Stomach (tissue), 9 donors: ENCODE results near the gene RHOD. TPM values are rescaled to one million over a fixed set of nuclear protein-coding genes. Genes with fewer than 3 reads are reported as not detected.

Source experiments
- DNase-seq, 2 donors: peaks; one replicate each; pipeline versions ENCODE4 v3.0.0 to v3.0.0-alpha.2; 2013 to 2019
- H3K27ac ChIP-seq, 5 donors: fragments of 200-600 bp in 4 of 5; sonication (generic) in 4 of 5; one replicate each; pipeline ENCODE4 v1.5.1; 2013 to 2019; ENCODE audit warnings: mild to moderate bottlenecking in 1 of 5, moderate library complexity in 1 of 5
- H3K27me3 ChIP-seq, 3 donors: fragments of 200-600 bp; sonication (generic); one replicate each; pipeline ENCODE4 v1.5.1; 2017 to 2019; ENCODE audit warnings: mixed run types in 1 of 3
- H3K36me3 ChIP-seq, 4 donors: fragments of 200-600 bp; sonication (generic); 1 replicate in 3 of 4; 2 replicates in 1 of 4; pipeline ENCODE4 v1.5.1; 2016 to 2019
- H3K4me1 ChIP-seq, 4 donors: fragments of 200-600 bp; sonication (generic); one replicate each; pipeline ENCODE4 v1.5.1; 2016 to 2019
- H3K4me3 ChIP-seq, 4 donors: fragments of 200-600 bp; sonication (generic) in 3 of 4; one replicate each; pipeline ENCODE4 v1.5.1; 2016 to 2019; ENCODE audit warnings: mild to moderate bottlenecking in 1 of 4
- H3K9me3 ChIP-seq, 4 donors: fragments of 200-600 bp; sonication (generic); one replicate each; pipeline ENCODE4 v1.5.1; 2016 to 2019
- CTCF ChIP-seq, 7 experiments: fragments of 450-650 bp in 4 of 7; fragments of 200-600 bp in 3 of 7; sonication (generic) in 3 of 7; IDR thresholded peaks; one replicate each; pipeline ENCODE4 v1.5.1; 2016 to 2019; ENCODE audit warnings: antibody characterized with exemption in 7 of 7, control low read depth in 2 of 7, mild to moderate bottlenecking in 1 of 7
- EP300 ChIP-seq: sonication (generic); formaldehyde crosslinking; IDR thresholded peaks from one replicate; pipeline ENCODE4 v1.6.1; 2017; ENCODE audit warnings: antibody characterized with exemption
- POLR2A ChIP-seq, 4 donors: fragments of 450-650 bp; IDR thresholded peaks; one replicate each; pipeline ENCODE4 v1.6.1; 2016; ENCODE audit warnings: antibody characterized with exemption in 4 of 4, control low read depth in 2 of 4, mild to moderate bottlenecking in 1 of 4, moderate library complexity in 1 of 4
- POLR2AphosphoS5 ChIP-seq, 3 donors: sonication (generic); formaldehyde crosslinking; IDR thresholded peaks; one replicate each; pipeline ENCODE4 v1.6.1; 2016; ENCODE audit warnings: antibody characterized with exemption in 3 of 3
- WGBS, 5 donors: extraction: QIAGEN DNeasy Blood & Tissue Kit in 3 of 5; methylation state at CpG; one replicate each; pipeline versions ENCODE4 v1.1.5 to v1.1.7; 2013 to 2018; 5-methylcytosine and 5-hydroxymethylcytosine counted together
- intact Hi-C: fragments of 100-400 bp; cut with DNase I; formaldehyde crosslinking; loops from one replicate; pipeline ENCODE4 v1.15.1; 2023; ENCODE audit warnings: low total_unique reads
- polyA plus RNA-seq, 3 donors: library from polyadenylated mRNA; stranded (reverse); fragments of 200-250 nt; gene quantifications; one replicate each; pipeline ENCODE4 v1.2.3, GENCODE V29; 2013
- total RNA-seq, 5 donors: library from RNA; depleted of rRNA; stranded (reverse); fragments of >200 nt; gene quantifications; one replicate each; pipeline versions ENCODE4 v1.1.0 to v1.2.3, GENCODE V29; 2014 to 2016
- donor health status: healthy with polysubstance abuse.
- donor health status: Bipolar disorder and iron deficiency.
- donor health status: healthy.

The RHOD gene
- total and polyA plus RNA-seq, 8 donors, result 1.2 to 46.8 (median 36.4) TPM

- TF ChIP-seq POLR2AphosphoS5 (IDR thresholded peaks at IDR 0.05) (no peak), POLR2A (IDR thresholded peaks at IDR 0.05) (no peak), CTCF (IDR thresholded peaks at IDR 0.05) (no peak), EP300 (no peak)
- Histone ChIP-seq H3K27ac (no peak overlapping the region), H3K36me3 (no peaks in the 10 kb centered on the region), H3K27me3 (no peaks in the 10 kb centered on the region), H3K9me3 (no peaks in the 10 kb centered on the region), H3K4me1 (peaks cover 0 to 6% (median 0%) of the 10 kb centered on the region in 4 donors), H3K4me3 (no peak overlapping the region)
- intact Hi-C loops, result no loop called here
- no peak for DNase-seq
- 89 to 92% (median 91%) methylated on average over 7 to 8 of the region's 8 CpGs for WGBS, 5 donors
Observed at GRCh38 chr11:67015048-67015447, 41.6 kb upstream of the RHOD start.

GRCh38 chr11:67016550-67016949, 40.1 kb upstream of the RHOD start:
- Histone ChIP-seq H3K9me3 (no peaks in the 10 kb centered on the region), H3K4me1 (no peaks in the 10 kb centered on the region), H3K27ac (no peak overlapping the region), H3K27me3 (no peaks in the 10 kb centered on the region), H3K36me3 (no peaks in the 10 kb centered on the region), H3K4me3 (no peak overlapping the region)
- no peak for DNase-seq
- TF ChIP-seq POLR2A (IDR thresholded peaks at IDR 0.05), result no peak
- no peak for TF ChIP-seq CTCF (IDR thresholded peaks at IDR 0.05)
- TF ChIP-seq EP300, result no peak
- intact Hi-C loops, result no loop called here
- WGBS, 5 donors, result 83 to 90% (median 86%) methylated on average over 3 to 5 of the region's 5 CpGs

GRCh38 chr11:67020949-67021348, 35.7 kb upstream of the RHOD start:
- no peak overlapping the region for H3K4me3 ChIP-seq
- TF ChIP-seq POLR2AphosphoS5 (IDR thresholded peaks at IDR 0.05) (no peak), CTCF (IDR thresholded peaks at IDR 0.05) (no peak), EP300 (no peak), POLR2A (IDR thresholded peaks at IDR 0.05) (no peak)
- 74 to 92% (median 88%) methylated on average over 6 of the region's 6 CpGs for WGBS, 5 donors
- H3K27me3 ChIP-seq, result peaks cover 0 to 39% (median 25%) of the 10 kb centered on the region in 3 donors
- no peaks in the 10 kb centered on the region for H3K9me3 ChIP-seq
- no peaks in the 10 kb centered on the region for H3K36me3 ChIP-seq
- no peak overlapping the region for H3K27ac ChIP-seq
- intact Hi-C loops, result no loop called here
- no peak for DNase-seq
- H3K4me1 ChIP-seq, result peaks cover 17 to 32% (median 21%) of the 10 kb centered on the region in 4 donors

GRCh38 chr11:67022341-67022933, 34.2 kb upstream of the RHOD start:
- intact Hi-C loops, result no loop called here
- Histone ChIP-seq H3K36me3 (no peaks in the 10 kb centered on the region), H3K4me3 (peak overlapping the region; percentile 49 to 61 (median 52)), H3K27ac (no peak overlapping the region), H3K27me3 (peaks cover 0 to 39% (median 25%) of the 10 kb centered on the region in 3 donors), H3K9me3 (no peaks in the 10 kb centered on the region), H3K4me1 (peaks cover 19 to 32% (median 21%) of the 10 kb centered on the region in 4 donors)
- TF ChIP-seq EP300 (no peak), POLR2A (IDR thresholded peaks at IDR 0.05) (no peak), POLR2AphosphoS5 (IDR thresholded peaks at IDR 0.05) (no peak), CTCF (IDR thresholded peaks at IDR 0.05) (no peak)
- 6 to 16% (median 12%) methylated on average over 19 to 20 of the region's 20 CpGs for WGBS, 5 donors
- peak; percentile 32 to 51 for DNase-seq
